ENCODE results near the gene ZNF175. TPM values are rescaled to one million over a fixed set of nuclear protein-coding genes. Genes with fewer than 3 reads are reported as not detected.

ZNF175 gene
- total RNA-seq, 6 donors from 2014 or later = 5.3 to 23.3 (median 12.0) TPM

DNA sequence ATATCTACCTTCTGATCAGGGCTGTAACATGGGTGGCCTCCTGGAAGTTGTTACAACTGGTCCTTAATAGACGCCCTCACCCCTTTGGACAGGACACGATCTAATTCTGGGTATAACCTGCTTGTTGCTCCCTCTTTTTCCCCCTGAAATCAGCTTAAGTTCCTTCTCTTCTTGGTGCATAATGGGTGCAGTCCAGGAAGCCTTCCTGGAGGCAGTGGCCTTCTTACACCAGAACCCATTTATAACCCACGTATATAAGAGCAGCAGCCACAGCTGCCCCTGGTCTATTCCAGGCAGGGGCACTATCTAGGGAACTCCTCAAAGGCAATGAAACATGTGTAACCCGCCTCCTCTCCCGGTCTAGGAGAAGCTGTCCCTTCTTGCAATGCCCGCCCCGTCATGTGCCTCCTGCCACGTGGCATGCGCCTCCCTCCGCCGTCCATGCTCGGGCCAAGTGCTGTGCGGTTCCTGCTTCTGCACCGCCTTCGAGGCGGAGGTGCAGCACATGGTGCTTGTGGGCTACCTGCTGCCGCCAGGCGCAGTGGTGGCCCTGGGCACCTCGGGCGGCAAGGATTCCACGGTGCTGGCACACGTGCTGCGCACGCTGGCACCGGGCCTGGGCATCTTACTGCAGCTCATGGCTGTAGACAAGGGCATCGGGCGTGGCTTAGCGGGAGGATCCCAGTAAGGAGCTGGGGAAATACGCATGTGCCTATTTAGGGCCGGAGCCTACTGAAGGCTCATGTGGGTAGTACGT is 27.3 kb downstream of the ZNF175 start:
- H3K27me3 ChIP-seq = peaks cover 0 to 11% (median 2%) of the 10 kb centered on the region in 4 donors
- DNase-seq = peak in 1 of 2 donors; percentile 76
- 94 to 95% methylated on average over 21 to 24 of the region's 31 CpGs for WGBS, 2 donors
- no peaks in the 10 kb centered on the region for H3K36me3 ChIP-seq
- no peak overlapping the region for H3K4me3 ChIP-seq
- H3K27ac ChIP-seq = no peak overlapping the region
- no peaks in the 10 kb centered on the region for H3K9me3 ChIP-seq
- no peak for ATAC-seq (ENCODE audit: low FRiP score in 2 of 2)
- no peak for TF ChIP-seq POLR2AphosphoS5 (IDR thresholded peaks at IDR 0.05)
- TF ChIP-seq POLR2A (IDR thresholded peaks at IDR 0.05) = no peak
- TF ChIP-seq EP300 (IDR thresholded peaks at IDR 0.05) = no peak
- no peak for TF ChIP-seq CTCF (IDR thresholded peaks at IDR 0.05)
- peaks cover 6 to 23% (median 11%) of the 10 kb centered on the region in 4 donors for H3K4me1 ChIP-seq

DNA sequence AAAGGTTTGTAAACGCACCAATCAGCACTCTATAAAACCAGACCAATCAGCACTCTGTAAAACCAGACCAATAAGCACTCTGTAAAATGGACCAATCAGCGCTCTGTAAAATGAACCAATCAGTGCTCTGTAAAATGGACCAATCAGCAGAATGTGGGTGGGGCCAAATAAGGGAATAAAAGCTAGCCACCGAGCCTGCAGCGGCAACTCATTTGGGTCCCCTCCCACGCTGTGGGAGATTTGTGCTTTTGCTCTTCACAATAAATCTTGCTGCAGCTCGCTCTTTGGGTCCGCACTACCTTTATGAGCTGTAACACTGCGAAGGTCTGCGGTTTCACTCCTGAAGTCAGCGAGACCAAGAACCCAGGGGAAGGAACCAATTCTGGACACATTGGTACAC is 28.0 kb downstream of the ZNF175 start:
- DNase-seq (no peak), ATAC-seq (ENCODE audit: low FRiP score in 2 of 2) (no peak)
- WGBS, 2 donors = 94 to 96% methylated on average over 10 of the region's 10 CpGs
- no peak overlapping the region for H3K4me3 ChIP-seq
- H3K36me3 ChIP-seq = no peaks in the 10 kb centered on the region
- TF ChIP-seq POLR2A (IDR thresholded peaks at IDR 0.05) (no peak), CTCF (IDR thresholded peaks at IDR 0.05) (no peak), POLR2AphosphoS5 (IDR thresholded peaks at IDR 0.05) (no peak), EP300 (IDR thresholded peaks at IDR 0.05) (no peak)
- peaks cover 0 to 16% (median 6%) of the 10 kb centered on the region in 4 donors for H3K4me1 ChIP-seq
- H3K9me3 ChIP-seq = no peaks in the 10 kb centered on the region
- no peak overlapping the region for H3K27ac ChIP-seq
- peaks cover 0 to 11% (median 2%) of the 10 kb centered on the region in 4 donors for H3K27me3 ChIP-seq

GRCh38 chr19:51600940-51601580 is 30.0 kb downstream of the ZNF175 start:
- Histone ChIP-seq H3K4me3 (peak overlapping the region in 1 of 4 donors; percentile 32), H3K4me1 (peaks cover 0 to 10% (median 1%) of the 10 kb centered on the region in 4 donors), H3K27ac (peak overlapping the region in 1 of 4 donors; percentile 40), H3K27me3 (peaks cover 0 to 11% (median 2%) of the 10 kb centered on the region in 4 donors), H3K36me3 (no peaks in the 10 kb centered on the region), H3K9me3 (no peaks in the 10 kb centered on the region)
- WGBS, 2 donors = 20 to 33% methylated on average over 13 to 16 of the region's 59 CpGs
- TF ChIP-seq EP300 (IDR thresholded peaks at IDR 0.05) (no peak), POLR2AphosphoS5 (IDR thresholded peaks at IDR 0.05) (no peak), CTCF (IDR thresholded peaks at IDR 0.05) (no peak), POLR2A (IDR thresholded peaks at IDR 0.05) (no peak)
- ATAC-seq (ENCODE audit: low FRiP score in 2 of 2) (no peak), DNase-seq (peak; percentile 27 to 85)

GRCh38 chr19:51602189-51602854 is 31.2 kb downstream of the ZNF175 start:
- H3K4me3 ChIP-seq = no peak overlapping the region
- DNase-seq (no peak), ATAC-seq (ENCODE audit: low FRiP score in 2 of 2) (no peak)
- TF ChIP-seq POLR2A (IDR thresholded peaks at IDR 0.05) (no peak), EP300 (IDR thresholded peaks at IDR 0.05) (no peak), CTCF (IDR thresholded peaks at IDR 0.05) (no peak), POLR2AphosphoS5 (IDR thresholded peaks at IDR 0.05) (no peak)
- H3K27me3 ChIP-seq = peaks cover 0 to 11% (median 2%) of the 10 kb centered on the region in 4 donors
- WGBS, 2 donors = 89 to 94% methylated on average over 19 to 20 of the region's 20 CpGs
- H3K4me1 ChIP-seq = peaks cover 0 to 10% (median 1%) of the 10 kb centered on the region in 4 donors
- no peaks in the 10 kb centered on the region for H3K9me3 ChIP-seq
- H3K27ac ChIP-seq = no peak overlapping the region
- no peaks in the 10 kb centered on the region for H3K36me3 ChIP-seq
